NB4 (cell line): ENCODE measurements around the gene MAEL.

ENCODE experiments used
- DNase-seq: peaks from one replicate; pipeline ENCODE4 v3.0.0; 2010; ENCODE audit warnings: low read depth
- H3K4me3 ChIP-seq: one replicate; pipeline ENCODE4 v1.5.1; 2011; ENCODE audit warnings: mild to moderate bottlenecking, low read depth, low read length, moderate library complexity
- MYC ChIP-seq: IDR thresholded peaks from 2 replicates; pipeline ENCODE4 v1.6.1; 2011; ENCODE audit warnings: low read depth, low read length
- POLR2A ChIP-seq: IDR thresholded peaks from 2 replicates; pipeline ENCODE4 v1.6.1; 2011; ENCODE audit warnings: mild to moderate bottlenecking; ENCODE audit not compliant: insufficient read length; ENCODE audit errors: extremely low read depth
- TF ChIP-seq, protein P1 (sequence below): IDR thresholded peaks from one replicate; pipeline ENCODE4 v1.5.1; 2012; ENCODE audit warnings: low read depth, low read length
- TF ChIP-seq, protein P2 (sequence below): IDR thresholded peaks from 2 replicates; pipeline ENCODE4 v1.6.1; 2011; ENCODE audit warnings: low read depth, low read length

The MAEL gene

DNA sequence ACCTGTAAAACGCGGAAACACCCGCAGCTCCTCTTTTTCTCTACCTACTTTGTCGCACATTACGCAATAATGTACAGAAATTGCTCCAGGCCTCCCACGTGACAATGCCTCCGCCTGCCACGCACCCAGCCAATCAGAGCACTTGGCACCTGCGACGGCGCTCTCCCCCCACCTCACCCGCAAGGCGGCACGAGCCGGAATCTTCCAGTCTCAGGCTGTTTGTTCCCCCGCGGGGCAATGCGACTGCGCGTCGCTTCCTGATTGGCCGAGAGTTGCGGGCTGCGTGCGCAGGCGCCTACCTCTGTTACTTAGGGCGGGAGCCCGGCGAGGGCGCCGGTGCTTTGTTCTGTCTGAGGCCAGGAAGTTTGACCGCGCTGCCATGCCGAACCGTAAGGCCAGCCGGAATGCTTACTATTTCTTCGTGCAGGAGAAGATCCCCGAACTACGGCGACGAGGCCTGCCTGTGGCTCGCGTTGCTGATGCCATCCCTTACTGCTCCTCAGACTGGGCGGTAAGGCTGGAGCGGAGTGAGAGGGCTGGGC is at the start of gene MAEL:
MAEL (plus strand) TSS at position 307 of the 542 bp plus-strand sequence; CDS start at position 380, 73 bp downstream.
- DNase-seq = no peak
- no peak for TF ChIP-seq MYC
- H3K4me3 ChIP-seq = no peak within 1 kb of the TSS

DNA sequence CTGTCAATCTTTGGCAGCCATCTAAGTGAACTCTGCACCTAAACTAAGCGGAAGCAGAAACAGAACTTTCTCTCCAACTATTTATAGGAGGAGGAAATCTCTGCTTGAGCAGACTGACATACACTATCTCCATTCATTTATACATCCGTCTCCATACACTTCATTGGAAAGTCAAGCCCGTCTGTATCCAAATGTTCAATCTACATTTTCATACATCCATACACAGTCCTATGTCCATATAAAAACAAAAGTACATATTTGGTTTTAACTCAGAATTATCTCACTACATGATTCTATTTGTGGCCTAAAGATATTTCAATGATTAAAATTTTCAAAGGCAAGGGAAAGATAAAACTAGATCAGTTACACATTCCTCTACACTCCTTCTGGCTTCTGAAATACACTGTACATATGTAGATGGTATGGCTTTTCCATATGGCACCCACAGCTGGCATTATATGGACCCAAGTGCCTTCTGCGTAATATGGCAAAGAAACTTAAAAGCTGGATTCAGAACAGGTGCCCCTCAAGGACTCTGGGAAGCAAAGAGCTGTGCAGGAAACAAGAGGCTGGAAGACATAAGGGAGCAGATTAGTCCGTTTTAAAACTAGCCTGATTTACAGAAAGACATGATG is 49.2 kb upstream of the MAEL start:
- no peak for DNase-seq
- TF ChIP-seq, protein P1, sequence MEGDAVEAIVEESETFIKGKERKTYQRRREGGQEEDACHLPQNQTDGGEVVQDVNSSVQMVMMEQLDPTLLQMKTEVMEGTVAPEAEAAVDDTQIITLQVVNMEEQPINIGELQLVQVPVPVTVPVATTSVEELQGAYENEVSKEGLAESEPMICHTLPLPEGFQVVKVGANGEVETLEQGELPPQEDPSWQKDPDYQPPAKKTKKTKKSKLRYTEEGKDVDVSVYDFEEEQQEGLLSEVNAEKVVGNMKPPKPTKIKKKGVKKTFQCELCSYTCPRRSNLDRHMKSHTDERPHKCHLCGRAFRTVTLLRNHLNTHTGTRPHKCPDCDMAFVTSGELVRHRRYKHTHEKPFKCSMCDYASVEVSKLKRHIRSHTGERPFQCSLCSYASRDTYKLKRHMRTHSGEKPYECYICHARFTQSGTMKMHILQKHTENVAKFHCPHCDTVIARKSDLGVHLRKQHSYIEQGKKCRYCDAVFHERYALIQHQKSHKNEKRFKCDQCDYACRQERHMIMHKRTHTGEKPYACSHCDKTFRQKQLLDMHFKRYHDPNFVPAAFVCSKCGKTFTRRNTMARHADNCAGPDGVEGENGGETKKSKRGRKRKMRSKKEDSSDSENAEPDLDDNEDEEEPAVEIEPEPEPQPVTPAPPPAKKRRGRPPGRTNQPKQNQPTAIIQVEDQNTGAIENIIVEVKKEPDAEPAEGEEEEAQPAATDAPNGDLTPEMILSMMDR = no peak
- TF ChIP-seq MYC (no peak), POLR2A (no peak)
- TF ChIP-seq, protein P2, sequence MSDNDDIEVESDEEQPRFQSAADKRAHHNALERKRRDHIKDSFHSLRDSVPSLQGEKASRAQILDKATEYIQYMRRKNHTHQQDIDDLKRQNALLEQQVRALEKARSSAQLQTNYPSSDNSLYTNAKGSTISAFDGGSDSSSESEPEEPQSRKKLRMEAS = no peak
- H3K4me3 ChIP-seq = no peak overlapping the region

DNA sequence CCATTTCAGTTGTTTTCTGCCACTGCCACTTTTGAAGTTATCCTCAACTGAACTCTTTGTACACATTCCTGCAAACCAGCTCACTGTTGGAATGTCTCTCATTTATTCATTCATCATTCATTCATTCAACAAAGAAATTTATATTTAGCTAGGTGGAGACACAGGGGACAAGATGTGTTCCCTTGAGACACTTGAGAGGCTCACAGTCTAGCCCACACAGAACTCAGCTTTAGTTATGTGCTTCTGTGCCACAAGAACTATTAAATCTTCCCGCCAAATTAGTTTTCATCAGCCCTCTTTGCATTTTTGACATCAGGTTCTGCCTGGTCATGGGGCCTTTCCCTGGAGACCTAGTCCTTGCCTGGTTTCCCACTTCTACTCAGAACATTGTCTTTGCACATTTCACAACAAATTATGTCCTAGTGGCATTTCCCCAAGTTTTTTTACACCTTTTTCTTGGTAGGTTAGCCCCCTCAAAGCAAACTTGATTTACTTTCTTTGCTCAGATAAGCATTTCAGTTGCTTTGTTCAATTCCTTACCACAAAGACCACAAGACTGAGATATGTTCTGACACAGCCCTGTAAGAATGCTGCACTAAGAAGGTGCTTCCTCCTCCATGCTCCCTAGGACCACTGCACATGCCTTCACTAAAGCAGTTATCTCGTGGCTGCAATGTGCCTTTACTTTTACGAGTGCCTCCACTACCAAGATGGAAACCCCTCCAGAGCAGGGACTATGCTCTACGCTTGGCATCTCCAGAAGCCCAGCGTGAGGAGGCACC is 44.7 kb upstream of the MAEL start:
- no peak overlapping the region for H3K4me3 ChIP-seq
- DNase-seq = peak; percentile 51
- TF ChIP-seq, protein P1 = no peak
- TF ChIP-seq POLR2A (no peak), MYC (no peak)
- TF ChIP-seq, protein P2 = no peak

DNA sequence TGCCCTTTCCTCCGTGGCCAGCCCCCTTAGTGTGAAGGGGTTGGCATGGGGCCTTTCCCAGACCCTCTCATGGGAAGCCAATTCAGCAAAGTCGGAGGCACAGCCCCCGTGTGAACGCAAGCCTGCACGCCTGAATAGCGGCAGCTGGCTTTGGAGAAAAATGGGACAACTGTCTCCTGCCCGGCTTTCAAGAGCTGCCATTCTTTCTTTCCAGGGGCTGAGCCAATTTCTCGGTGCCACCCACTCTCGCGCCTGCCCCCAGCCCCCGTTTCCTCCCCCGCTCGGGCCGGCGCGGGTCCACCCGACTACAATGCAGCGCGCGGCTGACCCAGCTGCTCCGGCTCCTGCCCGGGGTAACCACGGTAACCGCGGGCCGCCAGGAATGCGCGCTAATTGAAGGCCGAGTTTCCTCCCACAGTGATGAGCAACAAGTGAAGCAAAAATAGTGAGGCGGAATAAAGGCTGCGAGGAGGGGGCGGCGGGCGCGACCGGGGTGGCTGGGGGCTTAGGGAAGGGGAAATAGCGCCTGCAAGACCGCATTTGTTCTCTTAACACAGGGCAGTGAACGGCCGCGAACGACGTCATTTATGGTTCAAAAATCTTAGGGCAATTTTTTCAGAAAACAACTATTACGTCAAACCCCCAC is 41.6 kb upstream of the MAEL start:
- H3K4me3 ChIP-seq = no peak overlapping the region

DNA sequence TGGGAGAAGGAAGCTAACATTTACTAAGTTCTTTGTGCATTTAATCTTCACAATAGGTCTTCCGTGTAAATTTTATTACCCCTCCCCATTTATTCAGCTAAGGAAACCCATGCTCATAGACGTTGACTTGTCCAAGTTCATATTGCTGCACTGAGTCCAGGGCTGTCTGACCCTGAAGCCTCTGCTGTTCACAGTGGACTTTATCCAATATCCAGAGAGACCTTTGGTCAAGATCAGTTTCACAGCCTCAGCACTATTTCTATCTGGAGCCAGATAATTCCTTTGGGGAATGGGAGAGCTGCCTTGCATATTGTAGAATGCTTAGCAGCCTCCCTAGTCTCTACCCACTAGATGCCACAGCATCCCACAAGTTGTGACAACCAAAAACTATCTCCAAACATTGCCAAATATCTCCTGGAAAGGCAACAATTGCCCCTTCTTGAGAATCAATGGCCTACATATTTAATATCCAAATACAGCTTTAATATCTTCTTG is 40.2 kb upstream of the MAEL start:
- no peak for DNase-seq
- no peak overlapping the region for H3K4me3 ChIP-seq
- TF ChIP-seq, protein P2 = no peak
- TF ChIP-seq, protein P1 = no peak
- no peak for TF ChIP-seq MYC
- TF ChIP-seq POLR2A = no peak

More for the DNA sequence above, 41.6 kb upstream of the MAEL start:
- TF ChIP-seq, protein P1 = no peak
- TF ChIP-seq POLR2A (no peak), MYC (no peak)
- TF ChIP-seq, protein P2 = no peak
- peak; percentile 67 for DNase-seq
